Trophoblast cell (in vitro differentiated cells and primary cell): Measurements from ENCODE around the gene FAM193A.

Experiments
- DNase-seq, 2 donors: peaks; one replicate each; pipeline ENCODE4 v3.0.0-alpha.2; 2016
- H2AFZ ChIP-seq: 2 replicates; pipeline ENCODE4 v1.6.1; 2013; ENCODE audit warnings: low read length, moderate library complexity, mild to moderate bottlenecking; ENCODE audit not compliant: insufficient read depth, poor library complexity
- H2AK5ac ChIP-seq: 2 replicates; pipeline ENCODE4 v1.6.1; 2013; ENCODE audit warnings: mild to moderate bottlenecking, low read length
- H2BK120ac ChIP-seq: 2 replicates; pipeline ENCODE4 v1.6.1; 2013; ENCODE audit warnings: low read length, mild to moderate bottlenecking, moderate library complexity; ENCODE audit not compliant: insufficient read depth, poor library complexity
- H2BK12ac ChIP-seq: 2 replicates; pipeline ENCODE4 v1.6.1; 2013; ENCODE audit warnings: mild to moderate bottlenecking, low read length, moderate library complexity
- H2BK5ac ChIP-seq: 2 replicates; pipeline ENCODE4 v1.6.1; 2013; ENCODE audit warnings: low read length, low read depth, moderate library complexity, mild to moderate bottlenecking; ENCODE audit not compliant: poor library complexity
- H3K14ac ChIP-seq: 2 replicates; pipeline ENCODE4 v1.6.1; 2013; ENCODE audit warnings: mild to moderate bottlenecking, low read length
- H3K18ac ChIP-seq: 2 replicates; pipeline ENCODE4 v1.6.1; 2013; ENCODE audit warnings: mild to moderate bottlenecking, low read length
- H3K23ac ChIP-seq: 2 replicates; pipeline ENCODE4 v1.6.1; 2013; ENCODE audit warnings: low read length
- H3K27ac ChIP-seq: 2 replicates; pipeline ENCODE4 v1.5.1; 2013; ENCODE audit warnings: low read depth, mild to moderate bottlenecking, inconsistent platforms, low read length, moderate library complexity
- H3K27me3 ChIP-seq: 2 replicates; pipeline ENCODE4 v1.6.1; 2013; ENCODE audit warnings: inconsistent platforms, mild to moderate bottlenecking, low read length, moderate library complexity; ENCODE audit not compliant: insufficient read depth
- H3K36me3 ChIP-seq, 2 experiments: 1 replicate in 1 of 2; 2 replicates in 1 of 2; pipeline ENCODE4 v1.6.1; 2013; ENCODE audit warnings: low read length in 2 of 2, mild to moderate bottlenecking in 2 of 2, moderate library complexity in 1 of 2; ENCODE audit not compliant: insufficient read depth in 2 of 2, control insufficient read depth in 1 of 2
- H3K4ac ChIP-seq: 2 replicates; pipeline ENCODE4 v1.6.1; 2013; ENCODE audit warnings: low read depth, mild to moderate bottlenecking, low read length, moderate library complexity
- H3K4me1 ChIP-seq, 2 experiments: 1 replicate in 1 of 2; 2 replicates in 1 of 2; pipeline ENCODE4 v1.6.1; 2013; ENCODE audit warnings: low read length in 2 of 2, mild to moderate bottlenecking in 2 of 2, moderate library complexity in 1 of 2; ENCODE audit not compliant: insufficient read depth in 2 of 2, control insufficient read depth in 1 of 2
- H3K4me2 ChIP-seq: 2 replicates; pipeline ENCODE4 v1.6.1; 2013; ENCODE audit warnings: inconsistent platforms, mild to moderate bottlenecking, low read length, moderate library complexity
- H3K4me3 ChIP-seq: 2 replicates; pipeline ENCODE4 v1.5.1; 2013; ENCODE audit warnings: mild to moderate bottlenecking, low read depth, low read length, inconsistent platforms
- H3K79me1 ChIP-seq: one replicate; pipeline ENCODE4 v1.6.1; 2013; ENCODE audit warnings: low read length
- H3K79me2 ChIP-seq: 2 replicates; pipeline ENCODE4 v1.6.1; 2013; ENCODE audit warnings: low read length, mild to moderate bottlenecking; ENCODE audit not compliant: control insufficient read depth, insufficient read depth, poor library complexity
- H3K9ac ChIP-seq: 2 replicates; pipeline ENCODE4 v1.6.1; 2013; ENCODE audit warnings: mild to moderate bottlenecking, low read length
- H3K9me3 ChIP-seq: 2 replicates; pipeline ENCODE4 v1.6.1; 2013; ENCODE audit warnings: low read depth, mild to moderate bottlenecking, control low read depth, inconsistent platforms, low read length; ENCODE audit not compliant: insufficient read depth
- H4K12ac ChIP-seq: 2 replicates; pipeline ENCODE4 v1.6.1; 2013; ENCODE audit warnings: low read depth, mild to moderate bottlenecking, low read length, moderate library complexity
- H4K8ac ChIP-seq: 2 replicates; pipeline ENCODE4 v1.6.1; 2013; ENCODE audit warnings: low read depth, mild to moderate bottlenecking, low read length, moderate library complexity
- H4K91ac ChIP-seq: one replicate; pipeline ENCODE4 v1.6.1; 2013; ENCODE audit warnings: low read depth, mild to moderate bottlenecking, low read length, moderate library complexity
- WGBS: extraction: QIAGEN DNeasy Blood & Tissue Kit; methylation state at CpG from one replicate; pipeline ENCODE4 v1.1.7; 2013; ENCODE audit warnings: missing lambda C conversion rate; ENCODE audit not compliant: insufficient read length, insufficient coverage; ENCODE audit errors: extremely low coverage; 5-methylcytosine and 5-hydroxymethylcytosine counted together

FAM193A gene

DNA sequence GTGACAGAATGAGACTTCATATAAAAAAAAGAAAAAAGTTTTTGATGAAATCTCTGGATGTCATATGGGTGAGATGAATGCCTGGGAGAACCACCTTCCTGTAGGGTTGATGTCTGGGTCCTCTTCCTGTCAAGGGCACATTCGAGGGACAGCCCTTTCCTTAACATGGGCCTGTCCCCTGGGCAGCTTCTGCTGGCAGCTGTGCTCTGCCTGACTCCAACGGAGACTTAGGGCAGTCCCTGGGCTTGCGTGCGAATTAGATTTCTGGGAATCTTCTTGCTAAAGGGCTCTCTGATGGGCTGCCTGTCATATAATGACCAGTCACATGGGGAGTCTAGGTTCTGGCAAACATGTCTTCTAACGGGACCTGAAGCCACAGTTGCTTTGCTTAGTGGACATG is 179.0 kb downstream of the FAM193A start:
- Histone ChIP-seq H3K23ac (no peak overlapping the region), H3K9ac (no peak overlapping the region), H3K4ac (peak overlapping the region; percentile 9), H3K4me2 (no peak overlapping the region), H3K27me3 (no peaks in the 10 kb centered on the region), H2AFZ (no peak overlapping the region), H3K27ac (no peak overlapping the region), H2BK5ac (no peak overlapping the region), H3K14ac (no peak overlapping the region), H3K79me2 (peaks cover 1% of the 10 kb centered on the region), H3K9me3 (no peaks in the 10 kb centered on the region), H4K91ac (no peak overlapping the region), H2BK120ac (no peak overlapping the region), H4K8ac (no peak overlapping the region), H3K4me3 (no peak overlapping the region), H3K79me1 (peaks cover 2% of the 10 kb centered on the region), H2BK12ac (no peak overlapping the region), H4K12ac (no peak overlapping the region), H2AK5ac (no peak overlapping the region), H3K4me1 (peaks cover 6 to 7% of the 10 kb centered on the region in 2 experiments), H3K36me3 (peaks cover 17 to 24% of the 10 kb centered on the region in 2 experiments), H3K18ac (no peak overlapping the region)
- WGBS: no CpG with 5 or more reads among the region's 5 CpGs
- no peak for DNase-seq

DNA sequence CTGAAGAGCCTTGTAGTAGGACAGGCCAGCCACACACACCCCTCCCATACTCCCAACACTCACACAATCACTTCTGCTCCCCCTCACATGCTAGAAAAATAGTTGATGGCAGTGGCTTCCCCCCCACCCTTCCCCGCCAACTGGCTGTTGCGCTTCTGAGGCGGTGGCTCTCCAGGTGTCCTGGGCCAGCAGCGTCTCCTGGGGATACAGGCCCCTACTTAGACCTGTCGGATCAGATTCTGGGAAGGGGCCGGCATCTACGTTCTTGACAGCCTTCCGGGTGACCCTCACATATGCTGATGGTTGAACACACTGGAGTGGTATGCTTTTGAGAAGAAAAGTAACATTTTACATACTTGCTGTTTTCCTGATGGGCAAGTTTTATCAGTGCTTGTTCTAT is 179.8 kb downstream of the FAM193A start:
- no peak overlapping the region for H3K27ac ChIP-seq
- no peak overlapping the region for H2AK5ac ChIP-seq
- H3K4me1 ChIP-seq: peaks cover 4 to 5% of the 10 kb centered on the region in 2 experiments
- no peak for DNase-seq
- H3K4me2 ChIP-seq: no peak overlapping the region
- peaks cover 18 to 26% of the 10 kb centered on the region in 2 experiments for H3K36me3 ChIP-seq
- no peaks in the 10 kb centered on the region for H3K27me3 ChIP-seq
- no peak overlapping the region for H3K14ac ChIP-seq
- no CpG with 5 or more reads among the region's 8 CpGs for WGBS
- H4K8ac ChIP-seq: no peak overlapping the region
- H3K23ac ChIP-seq: no peak overlapping the region
- H4K91ac ChIP-seq: no peak overlapping the region
- H3K4me3 ChIP-seq: no peak overlapping the region
- no peak overlapping the region for H2AFZ ChIP-seq
- no peak overlapping the region for H3K4ac ChIP-seq
- H3K9ac ChIP-seq: no peak overlapping the region
- H3K79me1 ChIP-seq: no peaks in the 10 kb centered on the region
- H3K79me2 ChIP-seq: no peaks in the 10 kb centered on the region
- no peak overlapping the region for H3K18ac ChIP-seq
- no peak overlapping the region for H4K12ac ChIP-seq
- no peak overlapping the region for H2BK5ac ChIP-seq
- no peaks in the 10 kb centered on the region for H3K9me3 ChIP-seq
- H2BK12ac ChIP-seq: no peak overlapping the region
- H2BK120ac ChIP-seq: no peak overlapping the region

DNA sequence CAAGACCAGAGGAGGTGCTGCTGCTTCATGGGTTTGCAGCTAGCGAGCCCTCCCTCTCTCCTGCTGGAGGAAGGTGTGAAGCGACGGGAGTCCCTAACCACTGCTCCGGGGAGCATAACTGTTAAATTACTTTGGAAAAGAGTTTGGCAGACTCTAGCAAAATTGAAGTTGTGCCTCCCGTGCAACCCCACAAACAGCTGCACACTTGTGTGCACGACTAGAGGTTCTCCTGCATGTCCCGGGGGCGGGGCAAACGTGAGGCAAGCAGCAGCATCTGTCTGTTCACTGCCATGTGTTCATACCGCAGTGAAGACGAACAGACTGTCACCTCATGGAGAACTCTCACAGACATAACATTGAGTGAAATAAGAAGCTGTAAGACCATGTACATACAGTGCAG is 185.1 kb downstream of the FAM193A start:
- Histone ChIP-seq H2BK5ac (no peak overlapping the region), H3K27ac (no peak overlapping the region), H2BK12ac (no peak overlapping the region), H2AFZ (no peak overlapping the region), H2AK5ac (no peak overlapping the region), H3K23ac (no peak overlapping the region), H2BK120ac (no peak overlapping the region), H3K36me3 (peaks cover 18 to 33% of the 10 kb centered on the region in 2 experiments), H3K18ac (no peak overlapping the region), H3K4ac (no peak overlapping the region), H3K4me1 (no peaks in the 10 kb centered on the region), H3K4me2 (no peak overlapping the region), H3K27me3 (no peaks in the 10 kb centered on the region), H4K12ac (no peak overlapping the region), H4K8ac (no peak overlapping the region), H3K79me2 (no peaks in the 10 kb centered on the region), H3K4me3 (no peak overlapping the region), H3K79me1 (no peaks in the 10 kb centered on the region), H3K9me3 (no peaks in the 10 kb centered on the region), H4K91ac (no peak overlapping the region), H3K9ac (no peak overlapping the region), H3K14ac (no peak overlapping the region)
- WGBS: no CpG with 5 or more reads among the region's 11 CpGs
- DNase-seq: no peak

DNA sequence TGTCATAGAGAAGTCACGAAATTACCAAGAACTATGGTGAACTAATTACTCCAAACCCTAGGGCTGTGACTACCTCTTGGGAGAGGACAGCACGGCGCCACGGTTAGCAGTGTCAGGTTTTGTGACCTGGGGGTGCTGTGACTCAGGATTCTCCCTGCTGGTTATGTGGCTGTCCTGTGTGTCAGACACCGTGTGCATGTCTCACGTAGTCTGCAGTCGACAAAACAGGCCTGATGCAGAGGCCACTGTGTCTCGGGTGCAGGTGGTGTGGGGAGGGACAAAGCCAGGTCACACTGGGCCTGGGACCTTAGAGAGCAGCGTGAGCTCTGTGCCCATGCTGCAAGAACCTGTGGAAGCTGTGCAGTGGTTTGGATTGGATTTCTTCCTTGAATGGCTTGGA is 185.6 kb downstream of the FAM193A start:
- H2BK12ac ChIP-seq: no peak overlapping the region
- H3K4me2 ChIP-seq: no peak overlapping the region
- no peaks in the 10 kb centered on the region for H3K79me2 ChIP-seq
- no peak overlapping the region for H2BK5ac ChIP-seq
- H3K23ac ChIP-seq: no peak overlapping the region
- H3K27ac ChIP-seq: no peak overlapping the region
- no peak overlapping the region for H2AFZ ChIP-seq
- WGBS: no CpG with 5 or more reads among the region's 9 CpGs
- no peak overlapping the region for H2AK5ac ChIP-seq
- no peaks in the 10 kb centered on the region for H3K79me1 ChIP-seq
- no peaks in the 10 kb centered on the region for H3K4me1 ChIP-seq
- no peak overlapping the region for H3K4me3 ChIP-seq
- H3K36me3 ChIP-seq: peaks cover 14 to 28% of the 10 kb centered on the region in 2 experiments
- H3K27me3 ChIP-seq: no peaks in the 10 kb centered on the region
- no peak overlapping the region for H4K91ac ChIP-seq
- no peak overlapping the region for H2BK120ac ChIP-seq
- no peak overlapping the region for H4K12ac ChIP-seq
- H3K14ac ChIP-seq: no peak overlapping the region
- no peaks in the 10 kb centered on the region for H3K9me3 ChIP-seq
- no peak overlapping the region for H3K18ac ChIP-seq
- H3K4ac ChIP-seq: no peak overlapping the region
- no peak overlapping the region for H4K8ac ChIP-seq
- peak in 1 of 2 donors; percentile 18 for DNase-seq
- H3K9ac ChIP-seq: no peak overlapping the region
